SK-N-SH (cell line): Measurements from ENCODE around the gene TADA2B. TPM values are rescaled to one million over a fixed set of nuclear protein-coding genes. Genes with fewer than 3 reads are reported as not detected.
"Not testable (repeated sequence)": the region's sequence is repeated elsewhere in the genome, so short reads cannot be mapped to it uniquely, and the experiment has no call there.

Experiments used
- CTCF ChIA-PET: fragments of 300-600, 350-600 bp; formaldehyde crosslinking; extraction: SDS; loops from one replicate; lab custom pipeline; 2021; lab: Yijun Ruan, JAX
- POLR2A ChIA-PET: fragments of 350-600 bp; sonication (Branson Sonifier 250); formaldehyde crosslinking; extraction: SDS; loops from one replicate; lab custom pipeline; 2020; ENCODE audit warnings: antibody characterized with exemption, inconsistent platforms; lab: Yijun Ruan, JAX
- DNase-seq: peaks from one replicate; pipeline ENCODE4 v3.0.0; 2012
- H2AFZ ChIP-seq: fragments of 200-600 bp; sonication (generic); 2 replicates; pipeline ENCODE4 v1.8.1; 2016; ENCODE audit warnings: antibody characterized with exemption, mild to moderate bottlenecking, low read depth
- H3F3A ChIP-seq: fragments of 200-600 bp; sonication (generic); replicated peaks from 2 replicates; pipeline ENCODE3; 2016; ENCODE audit warnings: antibody characterized with exemption, mild to moderate bottlenecking; ENCODE audit not compliant: insufficient read depth
- H3K27ac ChIP-seq, 2 experiments: fragments of 200-500 bp in 1 of 2; fragments of 200-600 bp in 1 of 2; sonication (Bioruptor generic) in 1 of 2; sonication (generic), shearing (Covaris generic) in 1 of 2; 2 replicates each; pipeline versions ENCODE4 v1.5.1 to v1.6.1; 2014 to 2016; ENCODE audit warnings: low read depth in 2 of 2, inconsistent platforms in 1 of 2, low read length in 1 of 2, mild to moderate bottlenecking in 1 of 2, mixed read lengths in 1 of 2
- H3K27me3 ChIP-seq: fragments of 200-600 bp; sonication (generic), shearing (Covaris generic); 2 replicates; pipeline ENCODE4 v1.6.1; 2016; ENCODE audit warnings: mixed run types; ENCODE audit not compliant: insufficient read depth
- H3K36me3 ChIP-seq, 2 experiments: fragments of 200-500 bp in 1 of 2; fragments of 200-600 bp in 1 of 2; sonication (Bioruptor generic) in 1 of 2; sonication (generic) in 1 of 2; replicated peaks in 1 of 2; 2 replicates each; pipeline versions ENCODE3 to v1.5.1; 2014 to 2016; ENCODE audit warnings: low read length in 1 of 2, mild to moderate bottlenecking in 1 of 2; ENCODE audit not compliant: insufficient read depth in 2 of 2, control insufficient read depth in 1 of 2
- H3K4me1 ChIP-seq, 2 experiments: fragments of 200-500 bp in 1 of 2; fragments of 200-600 bp in 1 of 2; sonication (Bioruptor generic) in 1 of 2; sonication (generic), shearing (Covaris generic) in 1 of 2; 2 replicates each; pipeline versions ENCODE4 v1.5.1 to v1.6.1; 2014 to 2016; ENCODE audit warnings: low read depth in 1 of 2, low read length in 1 of 2, mixed run types in 1 of 2; ENCODE audit not compliant: insufficient read depth in 2 of 2, control insufficient read depth in 1 of 2
- H3K4me2 ChIP-seq: fragments of 200-600 bp; sonication (generic), shearing (Covaris generic); 2 replicates; pipeline ENCODE4 v1.6.1; 2017; ENCODE audit warnings: mixed run types
- H3K4me3 ChIP-seq, 2 experiments: fragments of 200-500 bp in 1 of 2; fragments of 200-600 bp in 1 of 2; sonication (Bioruptor generic) in 1 of 2; sonication (generic), shearing (Covaris generic) in 1 of 2; 2 replicates each; pipeline versions ENCODE4 v1.5.1 to v1.8.1; 2014 to 2016; ENCODE audit warnings: low read depth in 2 of 2, inconsistent platforms in 1 of 2, low read length in 1 of 2, mild to moderate bottlenecking in 1 of 2, mixed read lengths in 1 of 2, moderate library complexity in 1 of 2
- H3K79me2 ChIP-seq: fragments of 200-600 bp; sonication (generic); 2 replicates; pipeline ENCODE4 v1.8.1; 2017; ENCODE audit warnings: mild to moderate bottlenecking; ENCODE audit not compliant: insufficient read depth
- H3K9ac ChIP-seq: fragments of 200-600 bp; sonication (generic); 2 replicates; pipeline ENCODE4 v1.6.1; 2017; ENCODE audit warnings: mixed run types
- H3K9me2 ChIP-seq: fragments of 200-600 bp; sonication (generic); 2 replicates; pipeline ENCODE4 v1.6.1; 2017; ENCODE audit warnings: mixed run types
- H3K9me3 ChIP-seq: fragments of 200-600 bp; sonication (generic); 2 replicates; pipeline ENCODE4 v1.6.1; 2017; ENCODE audit warnings: mixed run types, mild to moderate bottlenecking, moderate library complexity
- H4K20me1 ChIP-seq: fragments of 200-600 bp; sonication (generic); 2 replicates; pipeline ENCODE4 v1.6.1; 2017; ENCODE audit warnings: mild to moderate bottlenecking, mixed run types; ENCODE audit not compliant: insufficient read depth
- CHD2 ChIP-seq: fragments of 150-350 bp; IDR thresholded peaks from 2 replicates; pipeline ENCODE4 v1.6.1; 2018; ENCODE audit warnings: low read length; ENCODE audit not compliant: partially characterized antibody
- ELF1 ChIP-seq: IDR thresholded peaks from 2 replicates; pipeline ENCODE4 v1.4.0; 2012
- EZH2phosphoT487 ChIP-seq: fragments of 200-600 bp; sonication (generic); IDR thresholded peaks from 2 replicates; pipeline ENCODE4 v1.6.1; 2017; ENCODE audit warnings: low read depth, mixed run types, mild to moderate bottlenecking, antibody characterized with exemption, moderate library complexity, borderline replicate concordance
- FOXJ3 ChIP-seq: sonication (generic); formaldehyde crosslinking; IDR thresholded peaks from 2 replicates; pipeline ENCODE4 v1.5.1; 2020; ENCODE audit warnings: mild to moderate bottlenecking, missing genetic modification reagents
- JUND ChIP-seq: IDR thresholded peaks from 2 replicates; pipeline ENCODE4 v1.4.0; 2012
- NFIC ChIP-seq: IDR thresholded peaks from 2 replicates; pipeline ENCODE4 v1.4.0; 2012; ENCODE audit warnings: borderline replicate concordance
- RCOR1 ChIP-seq: fragments of 150-350 bp; IDR thresholded peaks from 2 replicates; pipeline ENCODE4 v1.6.1; 2017; ENCODE audit warnings: antibody characterized with exemption, low read length
- RFX5 ChIP-seq: IDR thresholded peaks from 2 replicates; pipeline ENCODE4 v1.6.1; 2012; ENCODE audit warnings: mild to moderate bottlenecking, improper control_type of control experiment, low read length
- TAF1 ChIP-seq: IDR thresholded peaks from 2 replicates; pipeline ENCODE4 v1.6.1; 2012; ENCODE audit warnings: low read depth, mild to moderate bottlenecking, low read length, moderate library complexity, borderline replicate concordance
- YY1 ChIP-seq: IDR thresholded peaks from 2 replicates; pipeline ENCODE4 v1.4.0; 2012; ENCODE audit warnings: low read depth, mild to moderate bottlenecking
- WGBS: methylation state at CpG from one replicate; pipeline ENCODE4 v1.1.6; 2017; ENCODE audit warnings: low lambda C conversion rate; 5-methylcytosine and 5-hydroxymethylcytosine counted together
- polyA plus RNA-seq, 3 experiments: library from polyadenylated mRNA; depleted of rRNA; stranded (reverse); fragments of >200 nt; gene quantifications; 2 replicates each; pipeline ENCODE4 v1.2.3, GENCODE V29; 2012
- TF ChIP-seq, protein P1 (sequence below): fragments of 150-350 bp; IDR thresholded peaks from 2 replicates; pipeline ENCODE4 v1.6.1; 2016; ENCODE audit warnings: mild to moderate bottlenecking, low read depth, low read length
- TF ChIP-seq, protein P2 (sequence below): IDR thresholded peaks from 2 replicates; pipeline ENCODE4 v1.4.0; 2012; ENCODE audit warnings: low read depth, borderline replicate concordance
- TF ChIP-seq, protein P3 (sequence below): IDR thresholded peaks from 2 replicates; pipeline ENCODE4 v1.4.0; 2012; ENCODE audit warnings: low read depth

Gene TADA2B
- polyA plus RNA-seq, 1 of the 3 experiments (the other 2 are of a cell fraction) = 8.0 TPM

DNA sequence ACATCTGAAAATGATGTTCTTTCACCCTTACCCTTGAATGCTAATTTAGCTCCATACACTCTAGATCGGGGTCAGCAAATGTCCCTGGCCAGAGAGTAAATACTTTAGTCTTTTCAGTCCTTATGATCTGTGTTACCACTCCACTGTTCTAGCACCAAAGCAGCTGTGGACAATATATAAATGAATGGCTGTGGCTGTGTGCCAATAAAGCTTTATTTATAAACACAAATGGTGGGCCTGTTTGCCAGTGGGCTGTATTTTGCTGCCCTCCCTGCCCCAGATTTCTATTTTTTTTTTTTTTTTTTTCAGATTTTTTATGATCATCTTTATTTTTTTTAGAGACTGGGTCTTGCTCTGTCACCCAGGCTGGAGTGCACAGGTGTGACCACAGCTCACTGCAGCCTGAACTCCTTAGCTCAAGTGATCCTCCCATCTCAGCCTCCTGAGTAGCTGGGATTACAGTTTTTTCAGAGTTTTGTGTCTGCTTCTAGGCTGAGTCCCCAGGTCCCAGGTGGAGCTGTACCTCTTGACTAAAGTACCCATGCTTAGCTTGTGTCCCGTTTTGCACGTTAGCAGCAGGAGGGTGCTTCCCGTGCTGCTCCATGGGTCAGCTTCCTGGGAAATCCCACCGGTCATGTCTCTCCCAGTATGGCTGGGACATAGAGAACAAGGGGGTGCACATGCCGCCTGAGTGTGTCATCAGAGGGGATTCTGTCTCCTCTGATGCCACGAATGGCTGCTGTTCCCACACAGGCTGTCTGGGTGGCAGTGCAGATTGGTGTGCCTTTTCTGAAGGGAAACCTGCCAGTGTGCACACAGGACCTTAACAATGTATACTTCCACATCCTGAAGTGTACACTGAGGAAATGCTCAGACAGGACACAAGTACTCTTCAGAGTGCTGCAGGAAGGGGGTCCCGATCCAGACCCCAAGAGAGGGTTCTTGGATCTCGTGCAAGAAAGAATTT lies 40.7 kb downstream of the TADA2B start:
- Histone ChIP-seq H3K27ac (no peak overlapping the region), H3K9me2 (no peaks in the 10 kb centered on the region), H3K4me2 (peak overlapping the region; percentile 20; the same call in 1 of the 2 replicates), H3K4me3 (peak overlapping the region in 1 of 2 experiments; percentile 16; a peak in 1 of 4 replicates), H3K27me3 (no peaks in the 10 kb centered on the region), H3K9ac (no peak overlapping the region), H3F3A (no peaks in the 10 kb centered on the region), H3K9me3 (0 out of 2 replicates have a peak, but pooled peaks cover 6% of the 10 kb centered on the region), H3K36me3 (no peaks in the 10 kb centered on the region), H2AFZ (peak overlapping the region; percentile 14; the same call in 1 of the 2 replicates), H3K4me1 (no peaks in the 10 kb centered on the region; a peak in 1 of 4 replicates), H4K20me1 (no peaks in the 10 kb centered on the region), H3K79me2 (no peaks in the 10 kb centered on the region)
- no peak for DNase-seq
- POLR2A ChIA-PET = no interaction called here
- CTCF ChIA-PET = interaction anchor here (0.8 to 8.1 kb wide), 11 partner anchors 10 to 364 kb away, joined by 3 to 80 read pairs (median 4); partner anchors contain the start of gene GRPEL1
- 52% methylated on average over 9 of the region's 9 CpGs for WGBS
- TF ChIP-seq EZH2phosphoT487 (no peak), JUND (no peak), TAF1 (no peak), CHD2 (no peak), NFIC (no peak), RCOR1 (no peak), ELF1 (no peak), FOXJ3 (CRISPR knock-in tag) (no peak), YY1 (no peak), RFX5 (no peak)
- TF ChIP-seq, protein P1, sequence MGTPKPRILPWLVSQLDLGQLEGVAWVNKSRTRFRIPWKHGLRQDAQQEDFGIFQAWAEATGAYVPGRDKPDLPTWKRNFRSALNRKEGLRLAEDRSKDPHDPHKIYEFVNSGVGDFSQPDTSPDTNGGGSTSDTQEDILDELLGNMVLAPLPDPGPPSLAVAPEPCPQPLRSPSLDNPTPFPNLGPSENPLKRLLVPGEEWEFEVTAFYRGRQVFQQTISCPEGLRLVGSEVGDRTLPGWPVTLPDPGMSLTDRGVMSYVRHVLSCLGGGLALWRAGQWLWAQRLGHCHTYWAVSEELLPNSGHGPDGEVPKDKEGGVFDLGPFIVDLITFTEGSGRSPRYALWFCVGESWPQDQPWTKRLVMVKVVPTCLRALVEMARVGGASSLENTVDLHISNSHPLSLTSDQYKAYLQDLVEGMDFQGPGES = no peak
- TF ChIP-seq, protein P2, sequence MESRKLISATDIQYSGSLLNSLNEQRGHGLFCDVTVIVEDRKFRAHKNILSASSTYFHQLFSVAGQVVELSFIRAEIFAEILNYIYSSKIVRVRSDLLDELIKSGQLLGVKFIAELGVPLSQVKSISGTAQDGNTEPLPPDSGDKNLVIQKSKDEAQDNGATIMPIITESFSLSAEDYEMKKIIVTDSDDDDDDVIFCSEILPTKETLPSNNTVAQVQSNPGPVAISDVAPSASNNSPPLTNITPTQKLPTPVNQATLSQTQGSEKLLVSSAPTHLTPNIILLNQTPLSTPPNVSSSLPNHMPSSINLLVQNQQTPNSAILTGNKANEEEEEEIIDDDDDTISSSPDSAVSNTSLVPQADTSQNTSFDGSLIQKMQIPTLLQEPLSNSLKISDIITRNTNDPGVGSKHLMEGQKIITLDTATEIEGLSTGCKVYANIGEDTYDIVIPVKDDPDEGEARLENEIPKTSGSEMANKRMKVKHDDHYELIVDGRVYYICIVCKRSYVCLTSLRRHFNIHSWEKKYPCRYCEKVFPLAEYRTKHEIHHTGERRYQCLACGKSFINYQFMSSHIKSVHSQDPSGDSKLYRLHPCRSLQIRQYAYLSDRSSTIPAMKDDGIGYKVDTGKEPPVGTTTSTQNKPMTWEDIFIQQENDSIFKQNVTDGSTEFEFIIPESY = no peak
- TF ChIP-seq, protein P3, sequence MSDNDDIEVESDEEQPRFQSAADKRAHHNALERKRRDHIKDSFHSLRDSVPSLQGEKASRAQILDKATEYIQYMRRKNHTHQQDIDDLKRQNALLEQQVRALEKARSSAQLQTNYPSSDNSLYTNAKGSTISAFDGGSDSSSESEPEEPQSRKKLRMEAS = no peak

DNA sequence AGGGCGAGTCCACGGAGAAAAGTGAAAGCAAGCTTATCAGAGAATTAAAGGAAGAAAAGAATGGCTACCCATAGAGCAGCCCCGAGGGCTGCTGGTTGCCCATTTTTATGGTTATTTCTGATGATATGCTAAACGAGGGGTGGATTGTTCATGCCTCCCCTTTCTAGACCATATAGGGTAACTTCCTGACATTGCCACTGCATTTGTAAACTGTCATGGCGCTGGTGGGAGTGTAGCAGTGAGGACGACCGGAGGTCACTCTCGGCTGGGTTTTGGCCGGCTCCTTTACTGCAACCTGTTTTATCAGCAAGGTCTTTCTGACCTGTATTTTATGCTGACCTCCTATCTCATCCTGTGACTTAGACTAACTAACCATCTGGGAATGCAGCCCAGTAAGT lies 41.4 kb downstream of the TADA2B start:
- H4K20me1 ChIP-seq, H3F3A ChIP-seq, H3K9me2 ChIP-seq, H3K79me2 ChIP-seq, H3K9me3 ChIP-seq, POLR2A ChIA-PET, H3K27ac ChIP-seq, H3K9ac ChIP-seq, H3K4me1 ChIP-seq, H3K36me3 ChIP-seq, DNase-seq, H3K27me3 ChIP-seq: not testable (repeated sequence)
- Histone ChIP-seq H2AFZ (peak overlapping the region; percentile 14; the same call in 1 of the 2 replicates), H3K4me3 (peak overlapping the region in 1 of 2 experiments; percentile 16; a peak in 1 of 4 replicates), H3K4me2 (peak overlapping the region; percentile 20; the same call in 1 of the 2 replicates)
- CTCF ChIA-PET = interaction anchor here (1.0 to 8.1 kb wide), 5 partner anchors 12 to 364 kb away, joined by 3 to 80 read pairs (median 5); partner anchors contain the start of gene GRPEL1
- 46% methylated on average over 8 of the region's 9 CpGs for WGBS
